Central memory CD8-positive, alpha-beta T cell (primary cell): ENCODE measurements around the gene IGSF3.

ENCODE experiments used
- ATAC-seq: fragments of 150-1000 bp; cut with Tn5 transposase; replicated peaks from 2 replicates; pipeline ENCODE4 v1.10.0; 2022; ENCODE audit warnings: mild to moderate bottlenecking, moderate FRiP score, moderate number of reproducible peaks; ENCODE audit not compliant: poor library complexity, severe bottlenecking; ENCODE audit errors: extremely low read depth
- DNase-seq, 2 donors: peaks; one replicate each; pipeline ENCODE4 v3.0.0; 2021; ENCODE audit warnings: low spot score in 2 of 2
- H3K27ac Mint-ChIP-seq: one replicate; pipeline ENCODE4 v1.8.0; 2022; ENCODE audit warnings: low read depth, mild to moderate bottlenecking, moderate library complexity, mixed read lengths
- H3K27me3 Mint-ChIP-seq: one replicate; pipeline ENCODE4 v1.8.0; 2022; ENCODE audit warnings: mixed read lengths
- H3K36me3 Mint-ChIP-seq: one replicate; pipeline ENCODE4 v1.8.0; 2022; ENCODE audit warnings: mild to moderate bottlenecking, moderate library complexity, mixed read lengths; ENCODE audit not compliant: insufficient read depth
- H3K4me1 Mint-ChIP-seq: one replicate; pipeline ENCODE4 v1.8.0; 2022; ENCODE audit warnings: mixed read lengths
- H3K4me3 Mint-ChIP-seq: one replicate; pipeline ENCODE4 v1.8.0; 2022; ENCODE audit warnings: mild to moderate bottlenecking, moderate library complexity, mixed read lengths
- H3K9me3 Mint-ChIP-seq: one replicate; pipeline ENCODE4 v1.8.0; 2022; ENCODE audit warnings: mixed read lengths

Gene IGSF3

DNA sequence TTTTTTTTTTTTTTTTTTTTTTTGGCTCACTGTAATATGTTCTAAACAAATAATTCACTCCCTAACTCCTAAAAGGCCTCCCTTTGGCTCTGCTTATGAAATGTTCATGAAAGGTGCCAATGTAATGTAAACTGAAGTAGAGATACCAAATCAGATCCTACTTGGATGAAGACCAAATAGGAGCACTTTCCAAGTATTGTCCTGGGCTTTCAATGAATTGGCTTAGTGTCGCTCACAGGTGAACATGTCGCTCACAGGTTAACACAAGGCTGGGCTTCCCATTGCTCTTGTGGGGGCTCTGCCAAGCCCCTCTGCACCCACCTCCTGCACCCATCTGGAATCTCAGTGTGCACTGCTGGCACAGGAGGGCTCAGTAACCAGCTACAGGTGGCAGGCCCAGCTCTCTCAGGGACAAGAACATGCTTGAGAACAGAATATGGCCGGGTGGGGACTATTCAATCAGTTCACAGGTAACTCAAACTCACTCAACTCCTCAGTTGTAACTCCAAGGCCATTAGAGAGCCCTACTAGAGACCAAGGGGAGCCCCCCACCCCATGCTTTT, 86.1 kb downstream of the IGSF3 start:
- peaks cover 1% of the 10 kb centered on the region for H3K36me3 Mint-ChIP-seq
- H3K4me3 Mint-ChIP-seq = no peak overlapping the region
- DNase-seq (no peak), ATAC-seq (no peak)
- no peaks in the 10 kb centered on the region for H3K9me3 Mint-ChIP-seq
- peaks cover 15% of the 10 kb centered on the region for H3K27me3 Mint-ChIP-seq
- H3K27ac Mint-ChIP-seq = no peak overlapping the region
- H3K4me1 Mint-ChIP-seq = peaks cover 4% of the 10 kb centered on the region

DNA sequence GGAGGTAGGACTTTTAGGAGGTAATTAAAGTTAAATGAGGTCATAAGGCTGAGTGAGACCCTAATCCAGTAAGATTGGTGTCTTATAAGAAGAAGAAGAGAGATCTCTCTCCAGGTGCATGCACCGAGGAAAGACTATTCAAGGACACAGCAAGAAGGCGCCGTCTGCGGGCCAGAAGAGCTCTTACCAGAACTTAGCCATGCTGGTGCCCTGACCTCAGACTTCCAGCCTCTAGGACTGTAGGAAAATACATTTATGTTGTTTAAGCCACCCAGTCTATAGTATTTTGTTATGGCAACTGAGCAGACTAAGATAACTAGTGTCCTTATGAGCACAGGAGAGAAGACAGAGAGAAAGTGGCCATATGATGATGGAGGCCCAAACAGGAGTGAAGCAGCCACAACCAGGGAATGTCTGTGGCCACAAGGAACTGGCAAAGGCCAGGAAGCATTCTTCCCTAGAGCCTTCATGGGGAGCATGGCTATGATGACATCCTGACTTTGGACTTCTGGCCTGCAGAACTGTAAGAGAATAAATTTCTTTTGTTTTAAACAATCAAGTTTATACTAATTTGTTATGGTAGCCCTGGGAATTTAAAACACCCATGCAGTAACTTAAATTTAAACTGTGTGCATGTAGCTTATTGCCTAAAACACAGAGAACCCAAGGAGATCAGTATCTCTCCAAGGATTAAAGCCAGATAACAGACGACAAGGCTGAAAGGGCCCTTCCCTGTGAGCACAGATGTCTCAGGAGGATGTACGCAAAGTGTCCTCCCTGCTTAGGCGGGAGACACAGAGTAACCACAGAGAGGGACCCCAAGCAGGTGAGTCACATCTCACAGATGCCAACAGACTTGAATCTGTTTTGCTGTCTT, 86.8 kb downstream of the IGSF3 start:
- no peaks in the 10 kb centered on the region for H3K9me3 Mint-ChIP-seq
- H3K36me3 Mint-ChIP-seq = peaks cover 1% of the 10 kb centered on the region
- H3K4me1 Mint-ChIP-seq = peaks cover 4% of the 10 kb centered on the region
- DNase-seq (no peak), ATAC-seq (no peak)
- H3K27ac Mint-ChIP-seq = no peak overlapping the region
- H3K4me3 Mint-ChIP-seq = no peak overlapping the region
- H3K27me3 Mint-ChIP-seq = peaks cover 19% of the 10 kb centered on the region

DNA sequence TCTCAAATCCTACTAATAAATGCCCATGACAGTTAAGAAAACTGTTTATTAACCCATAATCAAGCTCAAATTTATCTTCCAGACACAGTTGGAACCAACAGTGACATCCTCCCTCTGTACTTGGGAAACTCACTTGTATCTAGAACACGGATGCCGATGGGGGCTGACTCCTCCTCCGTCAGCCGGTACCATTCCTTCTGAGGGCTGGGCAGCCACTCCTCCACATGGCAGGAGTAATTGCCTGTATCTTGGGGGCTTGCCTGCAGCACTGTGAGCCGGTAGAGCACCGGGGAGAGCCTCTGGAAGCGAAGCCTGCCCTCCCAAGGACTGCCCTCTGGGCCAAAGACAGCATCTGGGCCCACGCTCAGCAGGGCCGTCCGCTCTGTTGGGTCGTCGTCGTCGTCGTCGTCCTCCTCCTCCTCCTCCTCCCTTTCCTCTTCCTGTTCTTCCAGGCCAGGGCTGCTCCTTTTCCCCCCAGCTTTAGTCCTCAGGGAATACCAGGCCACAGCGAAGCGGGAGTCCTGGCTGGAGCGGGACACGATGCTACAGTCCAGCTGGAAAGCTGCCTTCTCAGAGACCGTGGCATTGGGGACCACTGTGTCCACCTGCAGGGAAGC, 88.2 kb downstream of the IGSF3 start:
- no peak for DNase-seq
- ATAC-seq = no peak

DNA sequence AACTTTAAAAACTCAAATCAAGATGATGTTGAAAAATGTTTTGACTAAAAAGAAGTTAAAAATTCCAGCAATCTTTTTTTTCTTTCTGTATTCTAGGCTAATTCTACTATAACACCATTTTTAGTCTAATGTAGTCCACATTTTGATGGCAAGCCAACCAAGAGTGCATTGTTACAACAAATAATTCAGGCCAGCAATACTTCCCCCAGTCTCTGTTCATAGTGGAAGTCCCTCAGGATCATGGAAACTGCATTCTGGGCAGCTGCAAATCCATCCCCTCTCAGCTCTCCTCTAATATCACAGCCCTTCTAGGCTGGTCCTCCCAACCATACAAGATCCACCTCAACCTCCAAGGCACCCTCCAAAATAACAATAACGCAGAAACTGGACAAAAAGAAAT, 89.0 kb downstream of the IGSF3 start:
- Mint-ChIP-seq H3K4me3 (no peak overlapping the region), H3K27ac (no peak overlapping the region)

More for the DNA sequence above, 88.2 kb downstream of the IGSF3 start:
- H3K9me3 Mint-ChIP-seq = no peaks in the 10 kb centered on the region
- H3K36me3 Mint-ChIP-seq = peaks cover 1% of the 10 kb centered on the region
- peaks cover 19% of the 10 kb centered on the region for H3K27me3 Mint-ChIP-seq
- no peak overlapping the region for H3K27ac Mint-ChIP-seq
- H3K4me3 Mint-ChIP-seq = no peak overlapping the region
- peaks cover 11% of the 10 kb centered on the region for H3K4me1 Mint-ChIP-seq

DNA sequence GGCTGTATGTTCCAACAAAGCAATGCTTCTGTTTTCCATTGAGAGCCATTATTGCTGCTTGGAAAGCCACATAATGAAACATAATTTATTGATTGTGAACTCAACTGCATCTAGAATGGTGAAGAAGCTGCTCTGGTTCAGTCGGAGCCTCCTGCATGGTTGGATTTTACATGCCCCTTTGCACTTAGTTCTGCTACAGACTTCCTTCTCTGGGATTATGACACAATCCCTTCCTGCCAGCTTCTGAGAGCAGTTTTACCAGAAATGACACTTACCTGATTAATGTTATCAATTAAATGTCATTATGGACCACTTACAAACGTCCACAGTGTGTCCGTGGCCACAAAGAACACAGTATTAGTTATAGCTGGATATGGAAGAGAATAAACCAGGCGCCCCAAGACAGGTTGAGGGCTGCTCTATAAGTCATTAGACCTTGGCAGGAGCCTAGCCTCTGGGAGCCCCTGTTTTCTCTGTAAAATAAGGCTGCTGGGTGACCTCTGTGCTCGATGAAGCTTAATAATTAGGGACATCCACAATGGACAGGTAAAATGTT, 89.7 kb downstream of the IGSF3 start:
- Mint-ChIP-seq H3K27me3 (peaks cover 19% of the 10 kb centered on the region), H3K4me1 (peaks cover 18% of the 10 kb centered on the region), H3K27ac (no peak overlapping the region), H3K4me3 (no peak overlapping the region), H3K9me3 (no peaks in the 10 kb centered on the region), H3K36me3 (peaks cover 1% of the 10 kb centered on the region)
- no peak for ATAC-seq
- DNase-seq = no peak

More for the DNA sequence above, 89.0 kb downstream of the IGSF3 start:
- DNase-seq (no peak), ATAC-seq (no peak)
- Mint-ChIP-seq H3K27me3 (peaks cover 19% of the 10 kb centered on the region), H3K4me1 (peaks cover 18% of the 10 kb centered on the region), H3K9me3 (no peaks in the 10 kb centered on the region), H3K36me3 (peaks cover 1% of the 10 kb centered on the region)

DNA sequence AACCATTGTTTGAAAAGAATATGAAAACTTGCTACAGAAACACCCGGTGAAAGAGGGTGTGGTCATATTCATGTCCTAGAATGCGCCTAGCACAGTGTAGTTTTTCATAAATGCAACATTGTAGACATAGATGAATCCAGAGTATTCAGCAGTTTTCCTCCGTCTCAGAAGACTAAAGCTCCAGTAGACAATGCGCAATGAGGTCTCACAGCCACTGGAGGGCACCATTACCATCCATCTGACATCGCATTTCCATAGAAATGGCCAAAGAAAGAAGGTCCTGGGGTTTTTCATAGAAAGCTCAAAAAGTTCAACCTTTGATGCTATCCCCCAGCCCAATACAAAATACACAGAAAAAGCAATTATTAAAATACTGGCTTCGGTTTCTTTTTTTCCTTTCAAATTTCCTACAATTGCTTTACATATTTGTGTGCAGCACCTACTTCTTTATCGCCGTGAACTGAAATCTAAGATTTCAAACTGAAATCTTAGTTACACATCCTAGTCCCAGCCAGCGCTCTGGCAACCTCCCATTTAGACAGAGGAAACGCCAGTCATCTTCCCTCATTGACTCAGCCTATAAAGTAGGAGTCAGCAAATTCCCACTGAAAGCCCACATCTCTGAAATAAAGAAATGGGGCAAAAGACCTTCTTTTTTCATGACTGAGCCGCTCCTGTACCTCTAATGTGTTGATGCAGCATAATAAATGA, 92.8 kb downstream of the IGSF3 start:
- no peak overlapping the region for H3K27ac Mint-ChIP-seq
- DNase-seq = peak in 1 of 2 donors; percentile 36
- H3K27me3 Mint-ChIP-seq = peaks cover 19% of the 10 kb centered on the region
- peaks cover 12% of the 10 kb centered on the region for H3K36me3 Mint-ChIP-seq
- H3K9me3 Mint-ChIP-seq = no peaks in the 10 kb centered on the region
- peaks cover 33% of the 10 kb centered on the region for H3K4me1 Mint-ChIP-seq
- H3K4me3 Mint-ChIP-seq = no peak overlapping the region
- no peak for ATAC-seq

DNA sequence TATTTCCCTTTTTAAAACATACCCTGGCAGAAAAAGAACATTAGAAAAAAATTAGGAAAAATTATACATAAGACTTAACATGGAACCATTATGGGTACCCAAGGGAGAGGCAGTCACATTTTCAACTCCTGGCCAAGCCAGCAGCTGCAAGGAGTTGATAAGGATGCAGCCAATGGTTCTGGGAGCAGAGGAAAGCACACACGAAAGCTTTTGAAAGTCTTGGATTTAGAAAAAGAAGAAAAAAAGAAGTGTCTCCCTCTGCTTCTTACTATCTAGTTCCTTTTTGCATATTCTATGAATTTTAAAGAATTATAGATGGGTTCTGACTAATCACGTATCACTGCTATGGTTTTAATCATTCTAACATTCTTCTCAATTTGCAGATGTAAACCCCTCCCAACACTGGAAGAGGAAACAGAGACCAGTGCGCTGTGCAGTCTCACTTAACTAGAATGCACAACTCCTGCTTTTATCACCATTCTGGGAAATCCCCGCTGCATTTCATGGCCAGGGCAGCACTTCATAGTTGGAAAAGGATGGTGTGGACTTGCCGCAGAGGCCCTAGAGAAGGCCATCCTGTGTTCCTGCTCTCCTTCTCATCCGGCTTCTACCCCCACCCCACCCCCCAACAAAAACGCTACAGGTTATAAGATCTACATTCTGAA, 94.0 kb downstream of the IGSF3 start:
- H3K9me3 Mint-ChIP-seq = no peaks in the 10 kb centered on the region
- H3K27ac Mint-ChIP-seq = no peak overlapping the region
- H3K27me3 Mint-ChIP-seq = peaks cover 19% of the 10 kb centered on the region
- ATAC-seq (no peak), DNase-seq (no peak)
- peaks cover 19% of the 10 kb centered on the region for H3K36me3 Mint-ChIP-seq
- H3K4me3 Mint-ChIP-seq = no peak overlapping the region
- peaks cover 42% of the 10 kb centered on the region for H3K4me1 Mint-ChIP-seq

DNA sequence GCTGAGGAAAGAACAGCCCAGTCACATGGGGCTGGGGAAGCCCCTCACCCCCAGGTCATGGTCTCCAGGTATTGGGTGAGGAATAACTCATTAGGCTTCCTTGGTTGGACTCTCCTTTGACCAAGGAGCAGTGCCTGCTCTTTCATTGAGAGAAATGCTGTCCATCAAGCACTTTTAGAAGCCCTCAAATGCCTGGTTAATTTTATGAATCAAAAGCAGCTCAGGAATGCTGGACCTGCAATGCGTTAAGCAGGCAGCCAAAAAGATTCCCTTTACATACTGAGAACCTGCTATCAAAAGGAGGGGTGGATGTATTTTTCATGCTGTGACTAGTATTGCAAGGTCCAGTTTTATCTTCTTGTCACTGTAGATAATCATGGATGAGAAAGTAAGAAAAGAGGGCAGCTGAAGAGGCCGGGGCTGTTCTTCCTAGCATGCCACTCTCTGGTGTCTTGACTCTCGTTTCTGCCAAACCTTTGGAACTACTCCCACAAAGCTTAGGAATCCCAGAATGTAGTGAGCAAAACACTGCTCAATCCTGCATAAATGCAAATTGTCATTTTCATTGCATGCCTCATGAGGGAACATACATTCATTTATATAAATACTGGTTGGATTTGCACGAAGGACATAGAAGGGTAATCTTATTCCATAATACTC, 94.6 kb downstream of the IGSF3 start:
- Mint-ChIP-seq H3K27me3 (peaks cover 19% of the 10 kb centered on the region), H3K4me1 (peaks cover 48% of the 10 kb centered on the region), H3K9me3 (no peaks in the 10 kb centered on the region), H3K27ac (no peak overlapping the region), H3K36me3 (peaks cover 19% of the 10 kb centered on the region), H3K4me3 (no peak overlapping the region)
- ATAC-seq (no peak), DNase-seq (no peak)

DNA sequence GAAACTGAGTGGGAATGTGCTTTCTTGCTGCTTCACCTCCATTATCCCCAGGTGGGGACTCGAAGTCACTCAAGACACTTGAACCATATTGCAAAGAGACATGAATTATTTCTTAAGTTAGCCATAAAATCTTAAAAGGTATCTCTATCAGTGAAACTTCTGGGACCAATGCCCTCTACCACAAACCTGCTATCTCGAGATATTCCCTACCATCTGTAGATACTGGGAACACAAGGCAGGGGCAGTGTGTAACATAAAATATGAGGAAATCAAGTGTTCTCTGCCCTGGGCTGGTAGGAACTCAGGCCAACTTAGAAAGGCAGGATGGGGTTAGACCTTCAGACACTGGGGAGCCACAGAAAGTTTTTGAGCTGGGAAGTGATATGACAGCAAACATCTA, 95.4 kb downstream of the IGSF3 start:
- no peaks in the 10 kb centered on the region for H3K9me3 Mint-ChIP-seq
- H3K36me3 Mint-ChIP-seq = peaks cover 17% of the 10 kb centered on the region
- no peak for ATAC-seq
- peak overlapping the region; percentile 97 for H3K27ac Mint-ChIP-seq
- peaks cover 11% of the 10 kb centered on the region for H3K27me3 Mint-ChIP-seq
- DNase-seq = no peak
- H3K4me3 Mint-ChIP-seq = peak overlapping the region; percentile 99
- peaks cover 51% of the 10 kb centered on the region for H3K4me1 Mint-ChIP-seq

DNA sequence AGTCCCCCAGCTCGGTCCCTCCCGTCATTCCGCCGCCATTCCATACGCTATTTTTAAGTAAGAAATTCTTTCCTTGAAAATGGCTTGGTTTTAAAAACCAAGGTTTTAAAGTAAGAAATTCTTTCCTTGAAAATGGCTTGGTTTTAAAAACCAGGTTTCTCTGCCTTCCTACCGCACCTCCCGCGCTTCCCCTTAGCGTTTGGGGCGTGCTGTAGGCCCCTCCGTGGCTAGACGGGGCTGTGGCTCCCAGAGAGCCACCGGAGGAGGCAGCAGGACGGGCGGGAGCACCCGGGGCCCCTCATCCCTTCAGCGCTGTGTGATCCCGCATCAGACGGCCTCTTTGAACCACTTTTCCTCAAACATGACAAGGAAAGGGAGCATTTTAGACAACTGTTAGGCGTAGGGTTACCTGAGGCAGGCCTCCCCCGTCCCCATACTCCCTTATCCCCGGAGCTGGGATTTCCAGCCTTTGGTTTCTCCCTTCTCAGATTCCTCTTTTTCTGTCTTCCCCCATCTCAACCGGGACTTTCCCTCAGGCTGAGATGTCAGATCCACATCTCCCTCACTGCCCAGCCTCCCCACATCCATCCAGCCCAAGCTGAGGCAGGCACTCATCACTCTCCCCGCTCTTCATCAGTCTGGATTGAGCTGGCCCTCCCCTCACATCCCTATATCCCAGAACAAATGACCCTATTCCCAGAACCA, 96.2 kb downstream of the IGSF3 start:
- H3K36me3 Mint-ChIP-seq = peaks cover 17% of the 10 kb centered on the region
- peaks cover 4% of the 10 kb centered on the region for H3K27me3 Mint-ChIP-seq
- peak overlapping the region; percentile 97 for H3K27ac Mint-ChIP-seq
- no peaks in the 10 kb centered on the region for H3K9me3 Mint-ChIP-seq
- peak overlapping the region; percentile 99 for H3K4me3 Mint-ChIP-seq
- no peak for DNase-seq
- H3K4me1 Mint-ChIP-seq = peaks cover 58% of the 10 kb centered on the region
- no peak for ATAC-seq
